Ovary (tissue), 9 donors: Measurements from ENCODE around the gene AP3S2. TPM values are rescaled to one million over a fixed set of nuclear protein-coding genes. Genes with fewer than 3 reads are reported as not detected.

ENCODE experiments used
- DNase-seq, 5 donors: peaks; one replicate each; pipeline ENCODE4 v3.0.0-alpha.2; 2019 to 2020
- H3K27ac ChIP-seq, 2 donors: fragments of 200-600 bp; one replicate each; pipeline versions ENCODE4 v1.5.1 to v1.8.0; 2019 to 2022
- H3K27me3 ChIP-seq: fragments of 200-600 bp; one replicate; pipeline ENCODE4 v1.8.0; 2022
- H3K36me3 ChIP-seq: fragments of 200-600 bp; sonication (generic); one replicate; pipeline ENCODE4 v1.5.1; 2019
- H3K4me1 ChIP-seq: one replicate; pipeline ENCODE4 v1.8.1; 2013; ENCODE audit warnings: mild to moderate bottlenecking, moderate library complexity; ENCODE audit not compliant: insufficient read depth
- H3K4me3 ChIP-seq: fragments of 200-600 bp; sonication (generic); one replicate; pipeline ENCODE4 v1.5.1; 2017
- H3K9me3 ChIP-seq, 2 donors: fragments of 200-600 bp in 1 of 2; sonication (generic) in 1 of 2; one replicate each; pipeline versions ENCODE4 v1.5.1 to v1.8.1; 2013 to 2019; ENCODE audit warnings: mild to moderate bottlenecking in 1 of 2, moderate library complexity in 1 of 2
- CTCF ChIP-seq, 3 donors: fragments of 450-650 bp in 2 of 3; fragments of 200-600 bp in 1 of 3; IDR thresholded peaks; one replicate each; pipeline versions ENCODE4 v1.5.1 to v1.8.0; 2016 to 2022; ENCODE audit warnings: antibody characterized with exemption in 3 of 3, mild to moderate bottlenecking in 1 of 3
- EP300 ChIP-seq: sonication (generic); formaldehyde crosslinking; IDR thresholded peaks from one replicate; pipeline ENCODE4 v1.6.1; 2017; ENCODE audit warnings: antibody characterized with exemption
- POLR2A ChIP-seq: fragments of 450-650 bp; IDR thresholded peaks from one replicate; pipeline ENCODE4 v1.6.1; 2017; ENCODE audit warnings: antibody characterized with exemption, mild to moderate bottlenecking, moderate library complexity
- WGBS, 3 donors: extraction: QIAGEN DNeasy Blood & Tissue Kit in 1 of 3; methylation state at CpG; one replicate each; pipeline versions ENCODE4 v1.1.5 to v1.1.7; 2013 to 2017; 5-methylcytosine and 5-hydroxymethylcytosine counted together
- intact Hi-C, 4 donors: fragments of 100-400 bp; cut with DNase I; formaldehyde crosslinking; loops; one replicate each; pipeline versions ENCODE4 v1.11.0 to v1.15.1; 2022 to 2023
- polyA plus RNA-seq, 2 donors: library from polyadenylated mRNA; stranded (reverse); fragments of 200-250 nt in 1 of 2; fragments of 350-450 nt in 1 of 2; fragmentation: Illumina TruSeq in 1 of 2; extraction: RNeasy Lipid Tissue Mini Kit (QIAGEN cat#74804) in 1 of 2; gene quantifications; one replicate each; pipeline ENCODE4 v1.2.3, GENCODE V29; 2013 to 2014
- total RNA-seq, 7 donors: library from RNA; depleted of rRNA in 2 of 7; stranded (reverse); fragments of >200 nt in 2 of 7; fragmentation: NEBNext Ultra II Directional in 3 of 7; extraction: Animal tissue kit (Norgen Biotek cat#: 25700) in 3 of 7; gene quantifications; one replicate each; pipeline versions ENCODE4 v1.1.0 to v1.2.4, GENCODE V29; 2016 to 2023
- donor health status: DM: no; HTN: no; CAD: no; lungs with moderate emphysema.
- donor health status: DM: no; HTN: no; CAD: no.
- donor health status: Bipolar disorder and iron deficiency.
- donor health status: DM: yes; HTN: yes; CAD: no.
- donor health status: DM: no; HTN: no; CAD: no.
- donor health status: DM: yes; HTN: yes; CAD: no.

AP3S2 gene
- total and polyA plus RNA-seq, 9 donors: 15.3 to 57.1 (median 30.7) TPM

- 89 to 98% (median 95%) methylated on average over 1 of the region's 1 CpG for WGBS, 3 donors
- Histone ChIP-seq H3K36me3 (no peaks in the 10 kb centered on the region), H3K4me3 (no peak overlapping the region), H3K27me3 (no peaks in the 10 kb centered on the region), H3K27ac (no peak overlapping the region), H3K9me3 (no peaks in the 10 kb centered on the region), H3K4me1 (peaks cover 3% of the 10 kb centered on the region)
- intact Hi-C loops: no loop called here
- no peak for TF ChIP-seq CTCF (IDR thresholded peaks at IDR 0.05)
- no peak for TF ChIP-seq POLR2A
- no peak for TF ChIP-seq EP300
- DNase-seq: no peak
These were observed 10.3 kb downstream of the AP3S2 start for GRCh38 chr15:89883518-89883917.

DNA sequence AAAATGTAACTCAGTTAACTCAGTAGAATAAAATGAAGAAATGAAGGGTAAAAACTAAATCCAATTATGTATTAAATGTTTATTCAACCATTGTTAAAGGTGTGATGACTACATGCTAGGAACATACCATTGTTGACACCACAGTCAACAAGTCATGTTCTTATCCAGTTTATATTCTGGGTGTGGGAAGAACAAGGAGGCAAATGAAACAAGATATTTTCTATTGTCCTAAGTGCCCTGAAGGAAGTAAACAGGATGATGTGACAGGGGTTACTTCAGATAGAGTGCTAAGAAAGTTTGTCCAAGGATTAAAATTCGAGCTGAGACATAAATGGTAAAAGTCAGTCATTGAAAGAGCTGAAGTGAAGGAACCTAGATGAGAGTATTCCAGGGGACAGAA, 13.1 kb downstream of the AP3S2 start:
- peaks cover 4% of the 10 kb centered on the region for H3K4me1 ChIP-seq
- H3K27ac ChIP-seq: no peak overlapping the region
- no peak for TF ChIP-seq CTCF (IDR thresholded peaks at IDR 0.05)
- intact Hi-C loops: no loop called here
- H3K36me3 ChIP-seq: no peaks in the 10 kb centered on the region
- no peak overlapping the region for H3K4me3 ChIP-seq
- H3K9me3 ChIP-seq: no peaks in the 10 kb centered on the region
- WGBS, 3 donors: 70 to 87% (median 71%) methylated on average over 1 of the region's 1 CpG
- H3K27me3 ChIP-seq: no peaks in the 10 kb centered on the region
- no peak for DNase-seq

DNA sequence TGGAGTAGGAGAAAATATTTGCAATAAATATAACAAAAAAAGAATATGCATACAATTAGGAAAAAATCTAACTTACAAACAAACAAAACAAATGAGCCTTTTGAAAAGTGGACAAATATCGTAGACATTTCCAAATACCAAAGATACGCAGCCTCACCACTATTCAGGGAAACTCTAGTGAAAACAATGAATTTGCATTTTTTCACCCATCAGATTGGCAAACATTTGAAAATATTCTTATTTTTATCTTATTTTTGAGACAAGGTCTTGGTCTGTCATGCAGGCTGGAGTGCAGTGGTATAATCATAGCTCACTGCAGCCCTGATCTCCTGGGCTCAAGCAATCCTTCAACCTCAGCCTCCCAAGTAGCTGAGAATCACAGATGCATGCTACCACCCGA, 15.5 kb downstream of the AP3S2 start:
- intact Hi-C loops: loop anchor here in 3 of 4 donors (5.0 to 10.0 kb wide), 3 partner anchors 104 to 116 kb away; partner anchors contain the start of gene MESP2 (in 1 of the 3)
- no peak for DNase-seq
- no peak for TF ChIP-seq POLR2A
- no peak for TF ChIP-seq CTCF (IDR thresholded peaks at IDR 0.05)
- TF ChIP-seq EP300: no peak
- no peaks in the 10 kb centered on the region for H3K27me3 ChIP-seq
- H3K36me3 ChIP-seq: no peaks in the 10 kb centered on the region
- no peak overlapping the region for H3K4me3 ChIP-seq
- 32 to 59% (median 43%) methylated on average over 3 of the region's 3 CpGs for WGBS, 3 donors
- no peaks in the 10 kb centered on the region for H3K9me3 ChIP-seq
- H3K27ac ChIP-seq: no peak overlapping the region
- peaks cover 4% of the 10 kb centered on the region for H3K4me1 ChIP-seq

DNA sequence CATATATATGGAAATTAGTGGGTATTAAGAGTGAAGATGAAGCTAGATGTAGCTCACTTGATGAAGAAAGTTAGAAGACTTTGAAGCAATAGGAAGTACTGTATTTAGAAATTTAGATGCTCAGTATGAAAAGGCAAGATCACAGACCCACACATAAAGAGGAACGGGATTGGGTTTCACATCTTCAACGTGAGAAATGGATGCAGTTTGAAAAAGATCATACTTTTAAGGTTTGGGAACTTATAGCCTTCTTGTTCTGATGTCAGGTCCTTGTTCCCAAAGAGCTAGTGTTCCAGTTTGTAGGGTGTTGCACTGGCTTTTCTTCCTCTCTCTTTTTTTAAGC, 16.7 kb downstream of the AP3S2 start:
- Histone ChIP-seq H3K27me3 (no peaks in the 10 kb centered on the region), H3K36me3 (no peaks in the 10 kb centered on the region), H3K4me3 (no peak overlapping the region), H3K9me3 (no peaks in the 10 kb centered on the region), H3K27ac (no peak overlapping the region), H3K4me1 (peaks cover 4% of the 10 kb centered on the region)
- no peak for DNase-seq
- TF ChIP-seq POLR2A (no peak), EP300 (no peak), CTCF (IDR thresholded peaks at IDR 0.05) (no peak)
- intact Hi-C loops: loop anchor here in 3 of 4 donors (5.0 to 10.0 kb wide), 3 partner anchors 102 to 115 kb away; partner anchors contain the start of gene MESP2 (in 1 of the 3)
- 62 to 81% (median 76%) methylated on average over 2 of the region's 2 CpGs for WGBS, 3 donors
